GM21737 (cell line): Measurements from ENCODE around the gene LHCGR.
"Not testable (repeated sequence)": the region's sequence is repeated elsewhere in the genome, so short reads cannot be mapped to it uniquely, and the experiment has no call there.

Source experiments
- ATAC-seq: cut with Tn5 transposase; IDR thresholded peaks from one replicate; pipeline ENCODE4 v1.9.1; 2021; ENCODE audit warnings: mild to moderate bottlenecking, moderate library complexity; ENCODE audit not compliant: unreplicated experiment

Gene LHCGR

GRCh38 chr2:48749291-48750127 is 6.0 kb downstream of the LHCGR start:
- peak; percentile 41 for ATAC-seq

GRCh38 chr2:48747319-48747718 is 8.2 kb downstream of the LHCGR start:
- ATAC-seq, result no peak

- ATAC-seq, result not testable (repeated sequence)
Measured at GRCh38 chr2:48739236-48739635, 16.3 kb downstream of the LHCGR start.

- no peak for ATAC-seq
Measured at GRCh38 chr2:48738806-48739205, 16.7 kb downstream of the LHCGR start.

- ATAC-seq, result no peak
Measured at GRCh38 chr2:48736251-48736650, 19.3 kb downstream of the LHCGR start.

GRCh38 chr2:48734576-48735303 is 20.8 kb downstream of the LHCGR start:
- ATAC-seq, result no peak

GRCh38 chr2:48733067-48733503 is 22.4 kb downstream of the LHCGR start:
- no peak for ATAC-seq

GRCh38 chr2:48728840-48729239 is 26.7 kb downstream of the LHCGR start:
- no peak for ATAC-seq

GRCh38 chr2:48728295-48728694 is 27.2 kb downstream of the LHCGR start:
- no peak for ATAC-seq

GRCh38 chr2:48727560-48727959 is 28.0 kb downstream of the LHCGR start:
- ATAC-seq, result no peak

- no peak for ATAC-seq
Measured at GRCh38 chr2:48725696-48726494, 29.6 kb downstream of the LHCGR start.

GRCh38 chr2:48724278-48724677 is 31.2 kb downstream of the LHCGR start:
- ATAC-seq, result no peak

GRCh38 chr2:48723129-48723528 is 32.4 kb downstream of the LHCGR start:
- no peak for ATAC-seq

- no peak for ATAC-seq
Measured at GRCh38 chr2:48722391-48722790, 33.1 kb downstream of the LHCGR start.

GRCh38 chr2:48721158-48721557 is 34.4 kb downstream of the LHCGR start:
- ATAC-seq, result no peak

- ATAC-seq, result no peak
Measured at GRCh38 chr2:48719480-48720177, 35.9 kb downstream of the LHCGR start.

- ATAC-seq, result no peak
Measured at GRCh38 chr2:48717846-48718245, 37.7 kb downstream of the LHCGR start.

- ATAC-seq, result no peak
Measured at GRCh38 chr2:48715956-48716355, 39.6 kb downstream of the LHCGR start.

- ATAC-seq, result no peak
Measured at GRCh38 chr2:48715042-48715899, 40.3 kb downstream of the LHCGR start.

- no peak for ATAC-seq
Measured at GRCh38 chr2:48714245-48714644, 41.3 kb downstream of the LHCGR start.
